SKM-1 treated with dmso at 0.1 percent for 144 hours (cell line): ENCODE results near the gene RNU1-3.
"Not testable (repeated sequence)": the region's sequence is repeated elsewhere in the genome, so short reads cannot be mapped to it uniquely, and the experiment has no call there.

ENCODE experiments used
- DNase-seq: peaks from one replicate; lab custom pipeline; 2025; ENCODE audit not compliant: unreplicated experiment; lab: John Stamatoyannopoulos, UW

Gene RNU1-3

GRCh38 chr1:16639091-16640031, 27.4 kb downstream of the RNU1-3 start:
- DNase-seq: not testable (repeated sequence)

- not testable (repeated sequence) for DNase-seq
Measured at GRCh38 chr1:16637941-16638778, 28.6 kb downstream of the RNU1-3 start.

DNA sequence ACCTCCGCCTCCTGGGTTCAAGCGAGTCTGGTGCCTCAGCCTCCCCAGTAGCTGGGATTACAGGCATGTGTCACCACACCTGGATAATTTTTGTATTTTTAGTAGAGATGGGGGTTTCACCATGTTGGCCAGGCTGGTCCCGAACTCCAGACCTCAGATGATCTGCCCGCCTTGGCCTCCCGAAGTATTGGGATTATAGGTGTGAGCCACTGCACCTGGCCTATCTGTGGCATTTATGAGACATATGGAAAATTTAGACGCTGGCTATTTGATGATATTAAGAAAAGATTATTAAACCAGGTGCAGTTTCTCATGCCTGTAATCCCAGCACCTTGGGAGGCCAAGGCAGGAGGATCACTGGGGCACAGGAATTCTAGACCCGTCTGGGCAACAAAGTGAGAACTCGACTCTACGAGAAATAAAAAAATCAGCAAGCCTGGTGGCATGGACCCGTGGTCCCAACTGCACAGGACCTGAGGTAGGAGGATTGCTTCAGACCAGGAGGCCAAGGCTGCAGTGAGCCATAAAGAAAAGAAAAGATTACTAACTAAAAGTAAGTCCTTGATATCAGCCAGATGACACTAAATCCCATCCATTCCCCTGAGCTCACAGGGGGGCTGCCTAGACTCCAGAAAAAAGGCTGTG, 30.1 kb downstream of the RNU1-3 start:
- not testable (repeated sequence) for DNase-seq

- not testable (repeated sequence) for DNase-seq
Measured at GRCh38 chr1:16635959-16636358, 30.8 kb downstream of the RNU1-3 start.

DNA sequence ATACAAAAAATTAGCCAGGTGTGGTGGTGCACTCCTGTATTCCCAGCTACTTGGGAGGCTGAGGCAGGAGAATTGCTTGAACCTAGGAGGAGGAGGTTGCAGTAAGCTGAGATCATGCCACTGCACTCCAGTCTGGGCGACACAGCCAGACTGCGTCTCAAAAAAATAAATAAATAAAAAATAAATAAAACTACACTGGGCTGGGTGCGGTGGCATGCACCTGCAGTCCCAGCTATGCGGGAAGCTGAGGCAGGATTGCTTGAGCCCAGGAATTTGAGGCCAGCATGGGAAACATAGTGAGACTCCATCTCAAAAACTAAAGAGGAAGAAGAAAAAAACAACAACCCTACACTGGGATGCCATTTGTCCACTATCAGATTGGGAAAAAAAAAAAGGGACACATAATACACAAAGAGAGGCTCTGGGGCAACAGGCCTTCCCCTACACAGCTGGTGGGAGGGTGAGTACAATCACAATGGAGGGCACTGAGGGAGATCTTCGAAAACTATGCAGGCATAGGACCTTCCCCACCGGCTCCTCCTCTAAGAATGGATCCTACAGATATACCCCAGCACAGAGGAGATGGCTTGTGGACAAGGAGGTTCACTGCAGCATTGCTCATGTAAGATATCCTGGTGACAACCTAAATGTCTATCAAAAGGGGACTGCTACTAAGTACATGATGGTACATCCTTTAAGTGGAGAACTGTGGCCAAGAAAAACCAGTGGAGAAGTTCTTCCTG, 33.0 kb downstream of the RNU1-3 start:
- not testable (repeated sequence) for DNase-seq

DNA sequence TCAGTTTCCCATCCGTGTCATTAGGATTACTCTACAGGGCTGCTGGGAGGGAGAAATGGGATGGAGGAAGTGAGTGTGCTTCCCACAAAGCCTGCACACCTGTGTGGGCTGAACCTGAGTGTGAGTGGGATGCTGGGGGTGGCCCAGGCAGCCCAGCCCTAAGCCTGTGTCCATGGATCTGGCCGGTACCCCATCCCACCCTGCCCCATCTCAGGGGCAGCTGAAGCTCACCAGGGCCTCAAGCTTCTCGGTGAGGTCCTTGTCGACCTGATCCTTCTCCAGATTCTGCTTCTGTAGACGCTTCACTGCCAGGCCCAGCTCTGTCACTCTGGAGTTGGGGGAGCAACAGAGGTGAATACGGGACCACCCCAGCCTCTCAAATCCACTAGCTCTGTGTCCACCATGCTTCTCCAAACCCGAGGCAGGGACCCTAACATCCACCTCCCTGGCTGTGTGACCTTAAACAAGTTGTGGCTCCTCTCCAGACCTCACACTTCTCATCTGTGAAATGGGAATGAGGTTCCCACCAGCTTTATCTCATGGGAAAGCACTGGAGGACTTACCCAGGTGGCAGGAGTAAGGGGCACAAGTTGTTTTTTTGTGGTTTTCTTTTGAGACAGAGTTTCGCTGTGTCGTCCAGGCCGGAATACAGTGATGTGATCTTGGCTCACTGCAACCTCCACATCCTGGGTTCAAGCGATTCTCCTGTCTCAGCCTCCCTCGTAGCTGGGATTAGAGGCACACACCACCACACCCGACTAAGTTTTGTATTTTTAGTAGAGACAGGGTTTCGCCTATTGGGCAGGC, 34.5 kb downstream of the RNU1-3 start:
- not testable (repeated sequence) for DNase-seq

- no peak for DNase-seq
Measured at GRCh38 chr1:16631248-16632043, 35.3 kb downstream of the RNU1-3 start.

DNA sequence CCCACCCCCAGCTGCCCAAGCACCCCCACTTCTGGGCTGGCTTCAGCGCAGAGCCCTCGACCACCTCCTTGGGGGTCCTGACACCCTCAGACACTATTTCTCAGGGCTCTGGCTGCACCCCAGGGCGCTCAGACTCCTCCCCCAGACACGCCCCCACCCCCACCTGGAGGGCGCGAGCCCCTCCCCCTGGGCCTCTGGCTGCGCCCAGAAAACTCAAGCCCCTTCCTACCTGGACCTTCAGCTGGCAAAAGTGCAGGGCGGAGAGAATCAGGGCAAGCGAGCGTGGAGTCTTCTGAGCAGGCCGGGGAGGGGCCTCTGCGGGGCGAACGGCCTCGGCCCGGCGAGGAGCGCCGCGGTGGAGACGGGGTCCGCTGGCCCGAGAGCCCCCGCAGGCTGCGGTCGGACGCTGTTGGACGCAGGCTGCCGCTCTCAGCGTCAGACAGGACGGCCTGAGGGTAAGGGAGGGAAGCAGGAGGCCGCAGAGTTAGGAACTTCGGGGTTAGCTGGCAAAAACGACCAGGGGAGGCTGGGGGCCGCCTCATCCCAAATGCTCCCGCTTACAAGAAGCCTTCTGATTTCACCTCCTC, 36.0 kb downstream of the RNU1-3 start:
- DNase-seq: no peak

- not testable (repeated sequence) for DNase-seq
Measured at GRCh38 chr1:16629916-16630530, 36.7 kb downstream of the RNU1-3 start.

DNA sequence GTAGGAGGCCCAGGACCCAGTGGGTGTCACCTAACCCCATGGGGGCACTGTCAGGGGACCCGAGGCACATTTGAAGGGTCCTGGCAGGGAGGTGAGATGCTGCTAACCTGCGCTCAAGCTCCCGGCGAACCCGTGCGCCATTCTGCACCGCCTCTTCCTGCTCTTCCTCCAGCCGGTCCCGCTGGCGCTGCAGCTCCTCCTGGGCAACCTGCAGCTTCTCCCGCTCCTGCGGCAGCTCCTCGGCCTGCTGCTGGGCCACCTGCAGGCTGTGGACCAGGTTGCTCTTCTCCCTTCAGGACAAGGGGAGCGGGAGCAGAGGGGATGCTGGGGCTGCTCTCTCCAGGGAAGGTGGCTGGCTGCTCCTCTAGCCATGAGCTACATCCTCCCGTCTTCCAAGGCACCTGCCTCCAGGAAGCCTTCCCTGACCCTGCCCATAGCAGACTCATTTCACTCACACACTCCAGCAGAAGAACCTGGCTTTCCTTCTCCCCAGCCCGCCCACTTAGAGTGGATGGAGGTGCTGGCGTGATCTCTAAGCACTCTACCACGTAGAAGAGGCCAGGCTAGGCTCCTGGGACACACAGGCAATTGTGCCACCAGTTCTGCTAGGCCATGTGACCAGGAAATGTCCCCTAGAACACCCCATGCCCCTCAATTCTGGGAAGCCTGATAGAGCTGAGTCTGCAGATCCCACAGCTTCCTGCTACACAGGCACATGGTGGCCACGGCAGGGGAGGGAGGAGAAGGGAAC, 38.2 kb downstream of the RNU1-3 start:
- DNase-seq: no peak

DNA sequence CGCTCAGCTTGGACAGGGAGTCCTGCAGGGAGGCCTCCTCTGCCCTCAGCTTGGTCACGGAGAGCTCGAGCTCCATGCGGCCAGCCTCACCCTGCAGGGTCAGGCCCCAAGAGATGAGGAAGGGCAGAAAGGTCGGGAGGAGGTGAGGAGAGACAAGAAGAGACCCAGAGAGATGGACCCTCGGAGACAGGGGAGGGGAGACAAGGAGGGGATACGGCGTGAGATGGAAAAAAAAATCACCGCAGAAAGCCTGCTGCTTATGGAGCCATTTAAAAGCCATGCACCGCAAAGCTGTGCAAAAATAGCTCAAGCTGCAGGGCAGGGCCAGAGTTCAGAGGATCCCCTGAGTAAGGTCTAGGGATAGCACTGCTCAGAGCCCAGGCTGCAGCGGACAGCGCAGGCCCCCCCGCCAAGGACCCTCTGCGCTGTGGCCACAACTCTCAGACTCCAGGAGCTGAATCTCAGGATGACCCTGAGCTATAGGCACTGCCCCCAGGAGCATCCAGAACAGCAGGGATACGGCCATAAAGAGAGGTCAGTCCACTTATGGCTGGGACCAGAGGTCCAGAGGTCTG, 40.3 kb downstream of the RNU1-3 start:
- DNase-seq: not testable (repeated sequence)

DNA sequence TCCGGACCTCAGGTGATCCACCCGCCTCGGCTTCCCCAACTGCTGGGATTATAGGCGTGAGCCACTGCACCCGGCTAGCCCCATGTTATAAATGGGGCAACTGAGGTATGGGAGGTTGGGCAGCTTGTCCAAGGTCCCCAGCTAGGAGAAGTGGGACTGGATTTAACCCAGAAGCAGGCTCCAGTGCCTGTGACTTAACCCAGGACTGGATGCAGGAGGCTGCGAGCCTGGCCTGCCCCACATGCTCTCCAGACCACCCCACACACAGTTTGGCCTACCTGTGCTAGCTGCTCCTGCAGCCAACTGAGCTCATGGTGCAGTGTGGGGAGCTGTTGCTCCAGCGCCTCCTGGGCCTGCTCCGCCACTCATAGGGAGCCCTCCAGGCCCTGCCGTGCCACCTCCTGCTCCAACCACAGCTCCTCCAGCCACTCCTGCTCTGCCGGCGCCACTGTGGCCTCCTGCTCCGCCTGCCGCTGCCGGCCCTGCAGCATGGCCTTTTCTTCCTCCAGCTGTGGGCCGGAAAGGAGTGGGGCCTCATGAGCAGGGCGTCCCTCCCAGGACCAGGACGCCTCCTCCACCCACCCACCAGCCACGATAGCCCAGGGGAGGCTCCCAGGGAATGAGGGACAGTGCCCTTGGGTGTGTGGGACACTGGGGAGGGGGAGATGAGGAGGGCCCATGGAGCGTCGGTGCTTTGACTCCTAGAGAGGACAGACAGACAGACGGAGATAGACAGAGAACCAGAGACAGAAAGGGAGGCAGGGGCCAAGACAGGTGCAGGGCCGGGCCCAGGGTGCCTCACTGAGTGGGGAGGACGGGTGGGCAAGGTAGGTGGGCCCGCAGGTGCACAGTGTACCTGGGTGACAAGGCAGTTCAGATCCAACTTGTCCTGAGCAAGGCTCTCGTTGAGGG, 41.0 kb downstream of the RNU1-3 start:
- DNase-seq: no peak

DNA sequence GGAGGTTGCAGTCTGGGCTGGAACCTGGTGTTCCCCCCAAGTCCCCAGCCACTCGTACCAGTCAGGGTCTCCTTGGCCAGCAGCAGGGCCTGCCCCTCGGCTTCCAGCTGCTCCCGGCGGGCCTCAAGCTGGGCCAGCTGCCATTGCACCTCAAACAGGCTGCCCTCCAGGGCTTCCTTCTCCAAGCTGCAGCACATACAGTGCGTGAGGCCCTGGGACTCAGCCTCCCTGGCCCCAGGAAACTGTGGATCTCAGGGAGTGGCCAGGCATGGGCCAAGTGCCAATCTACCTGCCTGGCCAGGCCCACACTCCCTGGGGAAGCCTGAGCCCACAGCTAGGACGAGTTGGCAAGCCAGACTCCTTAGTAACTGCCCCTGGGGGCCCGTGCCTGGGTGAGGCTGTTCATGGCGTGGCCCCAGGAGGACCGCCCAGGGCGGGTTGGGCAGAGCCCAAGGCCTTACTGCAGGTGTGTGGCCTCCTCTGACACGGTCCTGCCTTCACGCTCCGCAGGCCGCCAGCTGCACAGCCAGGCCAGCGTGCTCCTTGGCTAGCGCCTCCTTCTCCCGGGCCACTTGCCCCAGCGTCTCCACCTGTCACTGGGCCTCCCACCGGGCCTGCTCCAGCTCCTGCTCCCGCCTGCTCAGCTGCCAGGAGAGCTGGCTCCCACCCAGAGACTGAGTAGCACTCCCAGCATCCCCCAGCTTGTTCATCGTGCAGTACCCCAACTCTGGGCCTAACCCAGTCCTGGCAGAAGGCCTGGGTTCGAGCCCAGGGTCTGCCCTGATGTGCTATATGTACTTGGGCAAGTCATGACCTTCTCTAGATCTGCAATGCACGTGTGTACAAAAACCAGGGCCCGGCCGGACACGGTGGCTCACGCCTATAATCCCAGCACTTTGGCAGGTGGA, 42.7 kb downstream of the RNU1-3 start:
- DNase-seq: not testable (repeated sequence)

DNA sequence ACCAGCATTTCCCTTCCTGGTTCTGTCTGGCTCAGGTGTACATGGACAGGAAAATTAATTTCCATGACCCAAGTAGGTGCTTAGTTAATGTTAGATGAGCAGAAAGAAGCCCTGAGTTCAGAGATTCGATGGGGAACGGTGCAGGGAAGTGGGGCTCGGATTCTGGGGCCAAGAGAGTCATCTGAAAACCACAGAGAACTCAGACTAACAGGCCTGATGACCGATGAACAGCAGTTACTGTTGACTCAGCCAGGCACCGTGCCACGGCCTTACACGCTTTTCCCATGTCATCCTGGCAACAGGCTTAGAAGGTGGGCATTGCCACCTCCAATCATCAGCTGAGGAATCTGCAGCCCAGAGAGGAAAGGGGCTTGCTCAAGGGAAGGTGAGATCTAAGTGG, 43.4 kb downstream of the RNU1-3 start:
- not testable (repeated sequence) for DNase-seq
